T-helper 1 cell treated with Interleukin-12 subunit alpha and Interleukin-12 subunit beta and Interleukin-4 antibody, amounts not matched to agents 30 ng/mL and 1 ng/mL, for 36 hours (primary cell): Measurements from ENCODE around the gene PLAAT2. TPM values are rescaled to one million over a fixed set of nuclear protein-coding genes. Genes with fewer than 3 reads are reported as not detected.
"Not testable (repeated sequence)": the region's sequence is repeated elsewhere in the genome, so short reads cannot be mapped to it uniquely, and the experiment has no call there.

Experiments
- intact Hi-C: fragments of 100-400 bp; cut with micrococcal nuclease; formaldehyde crosslinking; loops from one replicate; pipeline ENCODE4 v1.15.1; 2024
- total RNA-seq: library from RNA; stranded (reverse); gene quantifications from 2 replicates; pipeline ENCODE4 v1.2.3, GENCODE V29; 2022

PLAAT2 gene
- total RNA-seq, 1 donor from 2014 or later = 0.29 TPM

DNA sequence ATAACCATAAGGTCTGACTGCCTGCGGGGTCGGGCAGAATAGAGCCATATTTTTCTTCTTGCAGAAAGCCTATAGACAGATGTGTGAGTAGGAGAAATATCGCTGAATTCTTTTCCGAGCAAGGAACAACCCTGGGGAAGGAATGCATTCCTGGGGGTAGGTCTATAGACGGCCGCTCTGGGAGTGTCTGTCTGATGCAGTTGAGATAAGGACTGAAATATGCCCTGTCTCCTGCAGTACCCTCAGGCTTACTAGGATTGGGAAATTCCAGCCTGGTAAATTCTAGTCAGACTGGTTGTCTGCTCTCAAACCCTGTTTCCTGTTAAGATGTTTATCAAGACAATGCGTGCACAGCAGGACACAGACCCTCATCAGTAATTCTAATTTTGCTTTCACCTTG lies 18.0 kb upstream of the PLAAT2 start:
- intact Hi-C loops = not testable (repeated sequence)

DNA sequence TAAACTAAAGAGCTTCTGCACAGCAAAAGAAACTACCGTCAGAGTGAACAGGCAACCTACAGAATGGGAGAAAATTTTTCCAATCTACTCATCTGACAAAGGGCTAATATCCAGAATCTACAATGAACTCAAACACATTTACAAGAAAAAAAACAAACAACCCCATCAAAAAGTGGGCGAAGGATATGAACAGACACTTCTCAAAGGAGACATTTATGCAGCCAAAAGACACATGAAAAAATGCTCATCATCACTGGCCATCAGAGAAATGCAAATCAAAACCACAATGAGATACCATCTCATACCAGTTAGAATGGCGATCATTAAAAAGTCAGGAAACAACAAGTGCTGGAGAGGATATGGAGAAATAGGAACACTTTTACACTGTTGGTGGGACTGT lies 15.7 kb upstream of the PLAAT2 start:
- intact Hi-C loops = not testable (repeated sequence)

DNA sequence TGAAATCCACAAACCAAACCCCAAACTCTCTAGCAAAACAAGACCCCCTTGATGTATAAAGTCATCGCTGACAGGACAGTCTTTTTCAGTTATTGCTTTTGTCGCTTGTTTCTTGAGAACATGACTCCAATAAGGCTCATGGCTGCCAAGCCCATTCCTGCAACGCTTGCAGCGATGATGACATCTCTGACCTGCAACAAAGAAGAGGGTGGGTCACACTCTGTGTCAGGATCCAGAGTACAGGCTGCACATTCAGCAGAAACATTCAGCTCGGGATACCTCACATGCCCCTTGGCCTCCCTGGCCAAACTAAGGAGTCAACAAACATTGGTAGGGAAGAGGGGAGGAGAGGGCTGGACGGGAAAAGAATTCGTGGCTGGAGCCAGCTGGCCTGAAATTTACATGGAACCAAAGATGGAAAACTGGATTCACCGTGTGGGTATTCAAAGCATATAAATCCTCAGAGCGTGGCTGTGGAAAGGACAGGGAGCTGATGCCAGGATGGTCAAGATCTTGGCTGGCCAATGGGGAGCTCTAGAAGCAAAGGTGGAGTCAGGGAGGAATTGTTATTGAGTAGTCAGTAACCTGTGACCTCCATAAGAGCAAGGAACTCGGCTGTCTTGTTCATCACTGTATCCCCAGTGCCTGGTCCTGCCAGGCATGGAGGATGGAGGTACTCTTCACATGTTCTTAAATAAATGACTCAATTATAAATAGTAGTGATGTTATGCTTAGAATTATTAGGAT lies 11.8 kb upstream of the PLAAT2 start:
- intact Hi-C loops = loop anchor here (1.0 kb wide), 3 partner anchors 7 to 44 kb away; no protein-coding TSS in a partner anchor

DNA sequence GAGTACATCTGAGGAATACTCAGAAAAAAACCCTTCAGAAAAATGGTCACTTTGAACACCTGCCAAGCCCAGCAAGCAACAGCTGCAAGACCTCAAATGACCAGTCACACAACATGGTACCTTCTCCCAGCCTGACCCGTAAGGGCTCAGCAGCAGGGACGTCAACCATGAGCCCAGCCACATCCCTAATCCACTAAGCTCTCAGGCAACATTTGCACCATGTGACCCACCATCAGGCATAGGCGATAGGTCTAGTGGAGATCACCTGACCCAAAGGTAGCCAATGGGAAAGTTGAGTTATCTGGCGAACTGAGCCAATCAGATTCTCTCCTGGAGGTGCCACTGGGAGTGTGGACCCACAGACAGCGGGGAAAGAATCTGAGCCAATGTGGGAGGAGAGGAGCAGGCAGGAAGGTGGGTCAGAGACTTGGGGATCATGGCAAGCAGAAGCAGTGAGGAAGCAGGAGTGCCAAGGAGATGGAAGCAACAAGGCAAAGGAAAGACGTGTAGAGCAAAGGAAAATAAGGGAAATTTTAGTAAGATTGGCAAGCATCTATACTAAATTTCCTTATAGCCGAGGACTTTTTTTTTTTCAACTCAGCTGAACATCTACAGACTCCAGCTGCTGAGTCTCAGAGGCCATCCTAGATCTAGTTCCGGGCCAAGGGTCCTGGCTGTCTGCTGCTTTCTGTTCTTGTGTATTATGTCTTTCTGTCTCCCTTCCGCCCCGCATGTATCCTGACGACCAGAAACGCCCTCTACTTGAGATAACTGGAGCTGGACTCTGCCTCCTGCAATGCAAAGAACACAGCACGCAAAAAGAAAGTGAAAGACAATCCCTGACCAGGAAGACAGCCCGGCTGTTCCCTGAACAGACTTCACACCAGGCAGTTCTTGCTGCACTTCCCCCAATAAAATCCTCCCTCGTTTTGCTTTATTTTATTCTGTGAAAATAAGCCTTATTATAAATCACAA lies 11.0 kb upstream of the PLAAT2 start:
- intact Hi-C loops = loop anchor here (1.0 kb wide), 3 partner anchors 8 to 43 kb away; no protein-coding TSS in a partner anchor

DNA sequence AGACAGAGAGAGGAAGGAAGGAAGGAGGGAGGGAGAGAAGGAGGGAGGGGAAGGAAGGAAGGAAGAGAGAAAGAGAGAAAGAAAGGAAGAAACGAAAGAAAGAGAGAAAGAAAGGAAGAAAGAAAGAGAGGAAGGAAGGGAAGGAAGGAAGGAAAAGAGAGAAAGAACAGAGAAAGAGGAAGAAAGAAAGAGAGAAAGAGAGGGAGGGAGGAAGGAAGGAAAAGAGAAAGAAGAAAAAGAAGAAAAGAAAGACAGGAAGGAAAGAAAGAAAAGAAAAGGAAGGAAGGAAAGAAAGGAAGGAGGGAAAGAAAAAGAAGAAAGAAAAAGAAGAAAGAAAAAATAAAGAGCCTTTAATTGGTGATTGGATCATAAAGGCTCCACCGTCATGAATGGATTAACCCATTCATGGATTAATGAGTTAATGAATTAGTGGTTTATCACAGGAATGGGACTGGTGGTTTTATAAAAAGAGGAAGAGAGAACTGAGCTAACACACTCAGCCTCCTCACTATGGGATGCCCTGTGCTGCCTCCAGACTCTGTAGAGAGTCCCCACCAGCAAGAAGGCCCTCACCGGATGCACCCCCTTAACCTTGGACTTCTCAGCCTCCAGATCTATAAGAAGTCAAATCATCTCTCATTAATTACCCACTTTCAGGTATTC lies 9.0 kb upstream of the PLAAT2 start:
- intact Hi-C loops = no loop called here

DNA sequence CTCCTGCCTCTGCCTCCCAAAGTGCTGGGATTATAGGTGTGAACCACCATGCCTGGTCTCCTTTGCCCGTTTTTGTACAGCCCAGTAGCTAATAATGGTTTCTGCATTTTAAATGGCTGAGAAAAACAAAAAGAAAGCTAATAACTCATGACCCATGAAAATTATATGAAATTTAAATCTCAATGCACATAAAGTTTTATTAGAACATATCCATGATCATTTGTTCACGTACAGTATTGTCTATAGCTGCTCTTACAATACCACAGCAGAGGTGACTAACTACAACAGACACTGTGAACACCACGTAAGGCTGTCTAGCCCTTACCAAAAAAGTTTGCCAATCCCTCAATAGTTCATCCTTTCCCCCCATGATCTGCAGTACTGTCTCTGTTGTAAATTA lies 6.4 kb upstream of the PLAAT2 start:
- intact Hi-C loops = loop anchor here (5.0 kb wide), 1 partner anchor 43 kb away; the partner anchor contains the start of gene PLAAT3

DNA sequence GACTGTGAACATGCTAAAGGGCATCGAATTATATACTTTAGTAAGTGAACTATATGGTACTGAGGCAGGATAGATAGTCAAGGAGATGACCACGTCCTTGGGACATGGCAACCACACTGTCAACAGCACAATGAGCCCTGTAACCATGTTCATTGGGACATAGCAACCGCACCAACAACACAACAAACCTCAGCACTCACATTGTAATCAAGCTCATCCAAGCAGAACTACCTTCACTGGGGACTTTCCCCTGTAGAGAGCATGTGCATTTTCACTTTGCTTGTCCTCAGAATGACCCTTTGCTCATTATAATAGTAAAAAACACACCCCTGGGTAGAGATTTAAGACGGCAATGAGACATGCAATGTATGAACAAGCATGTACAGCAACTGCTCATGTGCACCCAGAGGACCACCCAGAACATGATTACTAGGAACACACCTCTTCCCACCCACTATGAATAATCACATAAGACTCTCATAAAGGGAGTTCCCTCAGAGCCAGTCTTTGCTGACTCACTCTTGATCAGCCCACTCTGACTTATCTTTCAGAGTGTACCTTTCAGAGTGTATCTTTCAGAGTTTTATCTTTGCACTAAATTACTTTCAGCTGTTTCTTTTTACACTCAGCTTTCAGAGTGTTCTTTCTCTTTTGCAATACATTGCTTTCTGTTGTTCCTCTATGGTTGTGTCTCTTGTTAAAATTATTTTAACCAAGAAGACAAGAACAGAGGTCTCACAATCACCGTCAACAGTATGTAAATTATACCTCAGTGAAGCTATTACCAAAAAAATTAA lies 4.1 kb upstream of the PLAAT2 start:
- intact Hi-C loops = loop anchor here (1.0 to 5.0 kb wide), 8 partner anchors 14 to 687 kb away; partner anchors contain the start of genes ATL3, PLAAT3, PLAAT4 and RTN3

DNA sequence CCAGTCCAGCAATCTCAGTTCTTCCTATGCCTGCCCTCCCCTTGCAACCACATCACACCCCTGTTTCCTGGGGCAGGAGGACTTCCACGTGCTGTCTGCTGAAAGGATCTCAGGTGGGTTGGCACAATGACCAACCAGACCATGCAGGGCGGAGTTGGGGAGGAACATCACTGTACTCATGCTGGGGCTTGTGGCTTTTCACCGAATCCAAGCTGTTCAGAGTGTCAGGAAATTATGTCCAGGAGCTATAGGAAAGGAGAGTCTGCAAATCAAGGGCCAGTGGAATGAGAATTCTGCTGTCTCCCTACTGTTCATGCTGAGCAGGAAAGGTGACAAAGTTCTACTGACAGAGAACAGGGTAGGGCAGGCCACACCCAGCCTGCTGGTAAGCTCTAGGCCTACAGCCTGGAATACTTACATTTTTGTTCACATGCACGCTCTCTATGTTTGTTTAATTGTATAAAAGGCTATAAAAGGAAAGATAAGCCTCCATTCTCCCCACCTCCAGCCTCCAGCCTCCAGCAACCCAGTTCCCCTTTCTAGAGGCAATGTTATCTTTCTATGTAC lies 1.7 kb upstream of the PLAAT2 start:
- intact Hi-C loops = loop anchor here (1.0 to 5.0 kb wide), 3 partner anchors 9 to 47 kb away; partner anchors contain the start of gene PLAAT3

DNA sequence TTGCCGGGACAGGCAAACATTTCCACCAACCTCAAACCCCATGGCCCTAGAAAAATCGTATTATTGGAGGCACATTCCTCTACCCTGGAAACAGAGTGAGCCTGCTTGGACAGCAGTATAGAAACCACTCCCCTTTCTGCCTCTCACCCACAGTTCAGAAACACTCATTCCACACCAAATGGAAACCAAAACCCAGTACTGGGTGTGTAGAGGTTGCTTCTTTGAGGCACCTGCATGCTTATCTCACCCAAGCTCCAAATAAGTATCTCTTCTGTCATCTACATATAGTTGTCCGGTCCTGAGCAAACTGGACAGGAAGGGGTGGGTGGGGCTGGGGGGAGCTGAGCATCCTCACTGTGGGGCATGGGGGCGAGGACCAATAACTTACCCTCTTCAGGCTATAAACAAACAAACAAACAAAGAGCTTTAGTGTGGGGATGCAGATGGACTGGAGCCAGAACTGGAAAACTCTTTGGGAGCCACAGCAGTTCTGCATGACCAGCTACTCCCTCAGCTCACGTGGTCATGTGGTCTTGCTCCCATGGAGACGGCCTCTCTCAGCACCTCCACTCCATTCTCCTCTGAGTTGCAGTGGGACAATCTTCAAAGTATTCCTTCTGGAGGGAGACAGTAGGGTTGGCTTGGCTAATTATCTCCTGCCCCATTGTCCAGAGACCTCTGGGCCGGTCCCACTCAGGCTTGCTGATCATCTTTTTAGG lies 1.0 kb upstream of the PLAAT2 start:
- intact Hi-C loops = loop anchor here (1.0 kb wide), 2 partner anchors 10 kb away; no protein-coding TSS in a partner anchor

DNA sequence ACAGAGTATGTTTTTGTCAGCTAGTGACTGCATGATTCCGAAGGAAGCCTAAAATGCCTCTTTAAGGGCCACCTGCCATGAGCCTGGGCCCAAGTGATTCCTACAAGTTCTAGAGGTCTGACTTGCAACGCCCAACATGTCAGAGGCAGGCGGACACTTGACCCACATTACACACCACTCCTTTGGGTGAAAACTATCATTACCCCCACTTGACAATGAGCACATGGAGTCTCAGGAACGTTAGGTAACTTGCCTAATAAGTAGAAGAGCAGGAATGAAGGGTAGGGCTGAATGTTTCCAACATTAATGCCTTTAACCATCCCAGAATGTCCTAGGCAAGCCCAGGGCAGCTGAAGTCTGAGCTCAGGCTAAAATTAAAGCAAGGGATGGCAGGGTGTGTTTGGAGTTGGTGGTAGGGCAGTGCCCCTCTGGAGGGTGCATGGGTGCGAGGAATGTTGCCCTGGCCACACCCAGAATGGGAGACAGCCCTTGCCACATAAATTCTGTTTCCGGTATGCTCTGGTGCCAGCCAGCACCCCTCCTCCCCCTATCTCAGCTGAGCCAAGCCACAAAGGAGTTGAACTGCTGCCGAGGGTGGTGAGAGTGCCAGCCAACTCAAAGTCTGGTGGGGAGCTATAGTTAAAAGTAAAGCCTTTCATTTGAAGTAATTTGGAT lies 2.5 kb downstream of the PLAAT2 start:
- intact Hi-C loops = no loop called here

DNA sequence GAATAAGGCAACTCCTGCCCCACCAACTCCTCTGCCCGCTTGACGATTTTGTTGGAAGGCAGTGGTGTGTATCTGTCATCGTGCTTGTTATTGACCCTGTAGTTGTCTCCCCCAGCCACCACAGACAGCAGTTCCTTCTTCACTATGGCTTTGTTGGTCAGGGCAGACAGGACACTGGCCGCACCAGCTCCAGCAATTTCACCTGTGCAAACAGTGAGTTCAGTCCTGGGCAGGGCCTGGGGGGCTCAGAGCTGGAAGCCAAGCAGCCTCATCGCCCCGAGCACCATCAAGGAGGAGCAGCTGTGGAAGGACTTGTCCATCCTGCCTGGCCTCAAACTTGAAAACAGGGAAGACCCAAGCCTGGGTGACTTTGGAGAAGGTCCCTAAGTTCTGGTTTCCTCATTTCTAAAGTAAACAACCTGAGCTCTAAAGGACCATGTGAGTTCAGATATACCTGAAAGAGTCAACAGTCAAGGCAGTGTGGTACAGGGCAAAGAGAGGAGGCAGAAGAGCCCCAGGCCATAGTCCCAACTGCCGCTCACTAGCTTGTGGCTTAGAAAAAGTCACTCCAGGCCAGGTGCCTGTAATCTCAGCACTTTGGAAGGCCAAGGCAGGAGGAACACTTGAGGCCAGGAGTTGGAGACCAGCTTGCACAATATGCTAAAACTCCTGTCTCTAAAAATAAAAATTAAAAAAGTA lies 4.6 kb downstream of the PLAAT2 start:
- intact Hi-C loops = no loop called here

DNA sequence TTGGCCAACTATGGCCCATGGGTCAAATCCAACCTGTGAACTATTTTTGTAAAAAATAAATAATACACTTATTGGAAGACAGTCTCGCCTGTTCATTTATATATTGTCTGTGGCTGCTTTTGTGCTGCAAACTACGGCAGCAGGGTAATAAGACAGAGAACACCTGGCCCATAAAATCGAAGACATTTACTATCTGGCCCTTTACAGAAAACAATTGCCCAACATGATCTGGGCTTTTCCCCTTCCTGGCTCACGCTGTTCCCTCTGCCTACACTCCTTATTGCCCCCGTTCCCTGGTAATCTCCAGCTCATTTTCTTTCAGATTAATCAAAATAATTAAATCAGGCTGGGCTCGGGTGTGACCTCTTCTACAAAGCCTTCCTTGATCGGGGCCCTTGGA lies 5.6 kb downstream of the PLAAT2 start:
- intact Hi-C loops = no loop called here

DNA sequence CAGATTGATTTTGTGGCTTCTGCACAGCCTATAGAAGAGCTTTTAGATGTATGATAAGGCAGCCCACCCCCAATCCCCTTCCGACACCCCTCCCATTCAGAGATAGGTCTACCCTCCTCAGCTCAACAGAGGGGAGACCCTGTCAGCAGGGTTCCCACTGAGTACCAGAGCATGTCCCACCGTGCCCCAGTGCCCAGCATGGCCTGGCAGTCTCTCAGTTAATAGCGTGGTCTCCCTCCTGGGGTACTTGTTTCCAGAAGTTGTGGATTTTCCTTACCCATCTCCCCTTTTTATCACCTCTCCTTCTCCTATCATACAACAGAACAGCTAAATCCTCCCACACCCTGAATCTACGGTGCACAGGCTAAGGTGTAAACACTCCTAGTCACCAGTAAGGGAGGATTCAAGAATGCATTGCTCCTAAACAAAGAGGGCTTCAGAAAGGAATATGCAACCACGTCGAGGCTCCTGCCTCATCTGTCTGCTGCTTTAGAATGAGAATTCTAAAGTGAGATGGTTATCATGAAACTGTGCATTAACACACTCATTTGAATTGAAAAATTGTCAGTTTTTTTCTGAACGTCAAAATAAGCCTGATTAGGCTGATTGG lies 6.7 kb downstream of the PLAAT2 start:
- intact Hi-C loops = no loop called here

DNA sequence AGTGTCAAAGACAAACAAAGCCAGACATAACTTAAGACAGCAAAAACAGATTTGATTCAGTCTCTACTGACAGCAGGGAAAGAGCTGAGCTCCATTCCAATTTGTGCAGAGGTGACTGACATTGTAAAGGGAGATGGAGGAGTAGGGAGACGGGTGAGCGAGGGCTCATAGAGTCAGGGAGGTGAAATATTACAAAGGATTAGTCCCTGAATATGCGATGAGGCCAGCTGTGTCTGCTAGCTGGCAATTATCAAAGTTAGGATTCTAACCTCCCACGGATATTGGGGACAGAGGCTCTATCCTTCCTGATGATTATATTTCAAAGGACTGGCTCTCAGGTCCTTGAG lies 8.3 kb downstream of the PLAAT2 start:
- intact Hi-C loops = loop anchor here (1.0 kb wide), 1 partner anchor 9 kb away; no protein-coding TSS in a partner anchor

DNA sequence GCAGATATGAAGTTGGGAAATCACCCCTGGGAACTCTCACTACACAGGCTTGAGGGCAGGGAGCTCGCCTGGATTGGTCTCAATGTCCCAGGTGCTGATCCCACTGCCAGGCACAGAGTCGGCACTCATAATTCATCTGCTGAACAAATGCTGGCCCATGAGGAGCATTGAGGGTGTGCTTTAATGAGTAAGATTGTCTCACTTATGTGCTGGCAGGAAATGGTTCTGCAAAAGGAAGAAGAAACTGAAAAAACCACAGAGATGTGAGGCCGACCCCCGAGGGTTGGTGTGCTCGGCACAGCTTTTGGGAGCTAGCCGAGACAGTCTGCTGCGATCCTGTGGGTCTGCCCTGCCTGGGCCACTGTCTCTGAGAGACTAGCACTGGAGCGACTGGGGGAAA lies 9.4 kb downstream of the PLAAT2 start:
- intact Hi-C loops = loop anchor here (1.0 kb wide), 3 partner anchors 11 to 17 kb away; partner anchors contain the start of gene PLAAT4

DNA sequence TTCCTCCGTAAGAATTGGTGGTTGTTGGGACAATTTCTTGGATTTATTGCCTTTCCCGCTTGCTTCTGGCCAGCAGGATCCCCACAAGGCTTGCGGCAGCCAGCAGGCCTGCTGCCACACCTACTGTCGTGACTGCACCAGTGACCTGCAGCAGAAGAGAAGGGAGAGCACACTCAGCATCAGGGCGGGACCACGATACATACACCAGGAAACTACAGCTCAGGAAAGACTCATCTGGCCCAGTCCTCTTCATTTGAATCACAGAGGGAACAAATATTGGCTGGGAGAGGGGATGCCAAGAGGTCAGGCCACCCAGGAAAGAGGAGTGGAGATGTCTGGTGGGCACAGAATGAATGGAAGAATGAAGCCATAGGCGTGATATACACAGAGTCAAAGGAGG lies 10.3 kb downstream of the PLAAT2 start:
- intact Hi-C loops = loop anchor here (1.0 kb wide), 2 partner anchors 14 to 17 kb away; partner anchors contain the start of gene PLAAT4

DNA sequence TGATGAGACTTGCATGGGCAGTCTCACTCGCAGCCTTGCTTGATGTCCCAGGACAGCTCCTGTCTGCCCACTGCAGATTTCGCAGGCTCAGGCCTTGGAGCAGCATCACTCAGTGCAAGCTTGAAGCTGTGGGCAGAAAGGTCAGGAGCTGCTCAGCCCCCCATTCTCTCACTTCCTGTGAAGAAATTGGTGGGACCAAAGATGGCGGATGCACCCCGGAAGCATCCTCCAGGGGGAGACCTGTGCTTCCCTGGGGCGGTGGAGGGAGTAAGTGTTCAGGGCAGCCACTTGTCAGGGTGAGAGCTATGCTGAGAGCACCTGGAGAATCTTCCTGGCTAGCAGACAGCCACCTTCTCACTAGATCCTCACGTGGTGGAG lies 11.3 kb downstream of the PLAAT2 start:
- intact Hi-C loops = no loop called here
